MV-4-11 (cell line): Measurements from ENCODE around the gene GINS2.

Source experiments
- DNase-seq: peaks from one replicate; lab custom pipeline; 2025; lab: John Stamatoyannopoulos, UW

GINS2 gene

DNA sequence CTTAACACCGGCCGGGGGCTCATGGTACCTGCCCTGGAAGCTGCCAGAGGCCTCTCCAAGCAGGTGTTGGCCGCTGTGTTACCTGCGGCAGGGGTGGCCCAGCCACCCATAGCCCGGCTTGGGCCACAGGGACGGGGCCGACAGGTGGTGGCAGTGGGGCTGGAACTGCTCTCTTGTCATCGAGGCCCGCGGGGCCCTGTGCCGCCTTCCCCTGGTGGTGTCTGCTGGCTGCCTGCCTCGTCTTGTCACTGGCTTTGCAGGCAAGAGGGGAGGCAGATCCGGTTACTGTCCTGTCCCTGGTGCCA, 48.5 kb downstream of the GINS2 start:
- DNase-seq, result no peak

DNA sequence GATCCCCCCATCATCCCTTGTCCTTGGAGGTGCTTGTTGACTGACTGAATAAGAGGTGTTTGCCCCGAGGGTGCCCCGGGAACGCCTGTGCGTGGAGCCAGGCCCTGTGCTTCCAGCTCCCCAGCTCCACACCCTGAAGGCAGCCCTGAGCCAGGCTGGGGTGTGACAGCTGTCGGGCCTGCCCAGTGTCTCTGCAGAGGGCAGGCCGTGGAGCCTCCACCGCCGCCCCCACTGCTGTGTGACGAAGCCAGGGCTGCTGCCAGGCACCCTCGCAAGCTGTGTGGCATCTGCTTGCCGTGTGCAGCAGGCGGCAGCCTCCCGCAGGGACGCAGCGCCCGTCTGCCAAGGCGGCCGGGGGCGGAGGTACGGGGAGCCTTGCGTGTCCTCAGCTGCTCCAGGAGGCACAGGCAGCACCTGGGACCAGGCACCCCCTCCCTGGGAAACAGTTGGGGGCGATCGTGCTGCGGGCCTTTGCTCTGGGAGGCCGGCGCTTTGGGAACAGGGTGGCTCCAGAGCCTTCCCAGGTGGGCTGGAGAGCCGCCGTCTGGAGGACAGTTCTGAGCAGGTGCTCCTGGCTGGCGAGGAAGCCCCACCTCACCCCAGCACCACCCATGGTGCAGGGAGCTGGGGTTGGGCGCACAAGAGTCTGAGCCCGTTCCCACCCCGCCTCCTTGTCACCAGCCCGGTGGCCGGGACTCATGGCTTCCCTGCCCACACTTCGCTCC, 49.1 kb downstream of the GINS2 start:
- DNase-seq, result no peak

DNA sequence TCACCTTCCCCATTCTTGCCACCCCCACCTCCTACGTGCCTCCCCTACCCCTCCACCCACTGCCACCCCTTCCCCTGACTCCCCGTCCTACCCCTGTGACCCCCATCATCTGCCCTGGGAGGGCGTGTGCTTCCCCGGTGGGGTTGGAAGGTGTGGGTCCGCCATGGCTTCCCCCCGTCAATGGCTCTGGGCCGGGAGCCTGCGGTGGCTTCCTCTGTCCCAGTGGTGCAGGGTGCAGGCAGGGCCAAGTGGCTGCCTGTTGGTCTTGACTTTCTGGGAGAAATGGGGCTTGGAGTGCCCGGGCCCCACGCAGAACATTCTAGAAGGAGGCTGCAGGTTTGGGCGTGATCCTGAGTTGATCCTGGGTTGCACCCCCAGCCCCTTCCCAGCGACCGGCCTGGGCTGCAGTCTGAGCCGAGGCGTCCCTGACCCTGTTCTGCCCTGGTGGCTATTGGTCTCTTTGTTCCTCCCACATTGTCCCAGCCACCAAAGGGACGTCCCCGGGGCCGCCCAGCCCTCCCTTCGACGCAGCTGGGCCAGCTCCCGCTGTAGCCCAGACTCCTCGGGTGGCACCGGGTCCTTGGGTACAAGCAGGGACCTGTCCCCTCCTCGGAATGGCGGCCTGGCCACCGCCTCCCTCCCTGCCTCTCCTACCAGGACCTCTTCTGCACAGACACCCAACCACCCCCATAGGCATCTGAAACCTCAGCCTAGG, 49.9 kb downstream of the GINS2 start:
- DNase-seq, result no peak

DNA sequence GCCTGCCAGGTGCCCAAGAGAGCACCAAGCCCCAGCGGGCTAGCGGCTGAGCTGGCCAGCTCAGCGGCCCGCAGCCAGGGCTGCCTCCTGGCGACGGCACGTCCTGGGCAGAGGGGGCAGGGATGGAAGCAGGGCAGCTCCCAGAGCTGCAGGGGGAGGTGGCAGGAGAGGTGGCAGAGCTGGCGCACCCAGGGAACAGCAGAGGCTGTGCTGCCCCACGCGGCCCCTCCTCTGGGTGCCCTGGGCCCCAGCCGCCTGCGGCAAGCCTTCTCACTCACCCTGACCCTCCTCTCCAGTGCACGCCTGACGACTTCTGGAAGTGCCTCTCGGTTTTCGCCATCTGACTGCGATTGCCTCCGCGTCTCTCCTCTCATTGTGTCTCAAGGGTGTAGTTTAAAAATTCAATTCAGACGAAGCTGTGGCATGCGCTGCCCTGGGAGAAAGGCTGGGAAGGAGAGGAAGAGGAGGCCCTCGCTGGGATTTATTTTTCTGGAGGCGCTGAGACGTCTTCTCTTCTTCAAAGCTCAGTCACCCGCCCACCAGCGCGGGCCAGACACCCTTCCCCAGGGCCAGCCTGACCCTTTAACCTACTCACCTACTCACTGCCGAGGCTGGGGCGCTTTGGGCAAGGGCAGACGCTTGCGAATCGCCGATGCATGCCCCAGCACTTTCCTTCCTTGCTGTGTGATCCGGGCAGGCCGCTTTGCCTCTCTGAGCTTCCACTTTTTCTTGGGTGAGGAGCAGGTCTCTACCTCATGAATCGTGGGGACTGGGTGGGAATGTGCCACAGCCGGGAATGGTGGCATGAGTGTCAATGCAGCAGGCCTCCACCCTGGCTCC, 50.7 kb downstream of the GINS2 start:
- DNase-seq, result no peak

DNA sequence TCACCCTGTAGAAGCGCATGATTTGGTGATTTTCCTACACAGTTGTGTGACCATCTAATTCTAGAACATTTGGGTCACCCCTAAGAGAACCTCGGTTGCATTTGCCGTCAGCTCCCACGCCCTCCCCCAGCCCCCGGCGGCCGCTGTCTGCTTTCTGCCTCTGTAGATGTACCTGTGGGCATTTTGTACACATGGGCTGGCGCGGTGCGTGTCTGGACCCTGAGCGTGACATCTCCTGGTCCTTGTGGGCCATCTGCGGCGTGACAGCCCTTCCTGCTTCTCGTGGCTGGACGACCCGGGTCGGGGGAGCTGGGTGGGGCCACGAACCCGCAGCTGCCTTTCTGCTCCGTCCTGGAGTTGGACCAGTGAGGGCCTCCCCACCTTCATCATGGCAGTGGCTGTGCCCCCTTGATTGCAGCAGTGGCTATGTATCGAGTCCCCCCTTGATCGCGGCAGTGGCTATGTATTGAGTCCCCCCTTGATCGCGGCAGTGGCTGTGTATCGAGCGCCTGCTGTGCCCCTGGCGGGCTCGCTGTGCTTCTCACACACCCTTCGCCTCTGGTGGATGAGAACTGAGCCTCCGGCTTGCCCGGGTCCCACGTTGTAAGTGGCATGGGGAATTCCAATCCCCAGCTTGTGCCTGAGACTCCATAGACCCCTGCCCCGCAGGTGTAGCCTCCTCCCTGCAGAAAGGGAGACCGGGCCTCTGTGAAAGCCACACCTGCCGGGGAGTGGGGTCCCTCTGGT, 51.5 kb downstream of the GINS2 start:
- DNase-seq, result no peak

DNA sequence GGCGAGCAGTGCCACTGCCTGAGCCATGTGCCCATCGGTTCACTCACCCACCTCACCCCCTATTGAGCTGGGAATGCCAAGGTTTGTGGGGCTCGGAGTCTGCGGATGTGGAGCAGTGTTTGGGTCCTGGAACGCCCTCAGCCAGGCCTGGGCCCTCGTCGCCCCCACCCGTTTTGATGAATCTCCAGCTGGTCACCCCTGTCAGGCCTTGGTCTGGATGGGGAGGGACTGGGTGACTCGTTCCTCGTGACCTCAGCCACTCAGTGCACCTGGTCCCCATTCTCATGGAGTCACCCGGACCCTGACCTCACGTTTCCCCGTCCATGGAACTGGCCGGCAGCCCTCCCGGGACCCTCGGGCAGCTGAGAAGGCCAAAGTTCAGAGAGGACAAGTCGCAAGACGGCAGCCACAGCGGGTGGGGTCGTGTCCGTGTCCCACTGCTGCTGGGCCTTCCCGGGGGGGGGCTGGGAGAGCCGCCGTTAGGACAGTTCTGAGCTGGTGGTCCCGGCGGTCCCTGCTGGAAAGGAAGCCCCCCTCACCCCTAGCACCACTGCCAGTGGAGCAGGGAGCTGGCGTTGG, 52.4 kb downstream of the GINS2 start:
- DNase-seq, result no peak

DNA sequence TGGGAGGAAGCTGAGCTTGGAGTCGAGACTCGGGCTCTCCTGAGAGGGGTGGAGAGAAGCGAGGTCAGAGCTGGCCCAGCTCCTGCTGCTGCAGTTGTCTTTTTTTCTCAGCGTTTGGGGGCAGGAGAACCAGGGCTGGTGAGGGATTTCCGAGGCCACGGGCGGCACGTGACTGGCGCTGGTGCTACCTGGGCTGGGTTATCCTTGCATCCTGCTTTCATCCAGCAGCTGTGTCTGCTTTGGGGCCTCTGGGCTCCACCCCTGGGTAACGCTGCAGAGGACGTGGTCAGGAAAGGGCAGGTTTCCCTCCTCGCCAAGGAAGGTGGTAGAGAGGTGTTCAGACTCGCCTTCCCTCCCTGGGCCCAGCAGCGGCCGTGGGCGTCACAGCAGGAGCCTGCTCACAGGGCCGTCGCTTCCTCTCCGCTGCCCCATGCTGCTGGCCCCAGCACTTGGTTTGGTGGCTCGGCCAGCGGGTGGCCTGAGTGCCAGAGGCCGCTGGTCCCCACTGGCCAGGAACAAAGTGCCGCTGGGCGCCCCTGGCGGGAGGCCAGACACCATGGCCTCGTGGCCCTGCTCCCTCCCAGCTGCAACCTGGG, 53.1 kb downstream of the GINS2 start:
- no peak for DNase-seq

DNA sequence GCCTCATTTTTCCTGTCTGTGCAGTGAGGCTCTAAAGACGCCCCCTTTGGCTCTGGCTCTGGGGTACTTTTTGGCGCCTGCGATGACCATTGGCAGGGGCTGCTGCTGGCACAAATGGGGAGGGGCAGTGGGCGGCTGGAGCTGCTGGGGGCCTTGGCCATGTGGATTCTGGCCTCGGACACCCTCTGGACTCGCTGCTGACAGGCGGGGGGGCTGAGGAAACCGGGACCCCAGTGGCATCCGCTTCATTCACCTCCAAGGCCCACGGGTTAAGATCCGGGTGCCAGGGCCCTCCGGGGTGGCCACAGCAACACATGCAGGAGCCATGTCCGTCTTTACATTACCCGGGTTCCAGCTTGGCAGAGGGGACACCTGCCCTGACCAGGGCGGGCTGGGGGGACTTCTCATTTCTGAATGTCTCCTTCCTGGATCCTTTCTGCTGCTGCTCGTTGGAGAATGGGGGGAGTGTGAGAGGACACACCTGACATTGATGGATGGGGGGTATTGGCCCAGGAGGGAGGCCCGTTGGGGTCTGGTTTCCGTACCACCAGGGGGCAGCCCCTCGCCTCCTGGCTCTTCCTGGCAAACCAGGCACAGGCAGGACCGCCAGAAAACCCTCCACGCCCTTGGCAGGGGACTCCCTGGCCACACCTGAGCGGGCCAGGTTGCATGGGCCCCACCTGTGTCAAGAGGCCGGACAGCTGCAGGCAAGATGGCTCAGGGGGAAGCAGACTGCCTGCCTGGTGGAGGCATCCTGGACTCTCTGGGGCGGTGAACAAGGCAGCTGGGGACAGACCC, 53.8 kb downstream of the GINS2 start:
- DNase-seq, result no peak

DNA sequence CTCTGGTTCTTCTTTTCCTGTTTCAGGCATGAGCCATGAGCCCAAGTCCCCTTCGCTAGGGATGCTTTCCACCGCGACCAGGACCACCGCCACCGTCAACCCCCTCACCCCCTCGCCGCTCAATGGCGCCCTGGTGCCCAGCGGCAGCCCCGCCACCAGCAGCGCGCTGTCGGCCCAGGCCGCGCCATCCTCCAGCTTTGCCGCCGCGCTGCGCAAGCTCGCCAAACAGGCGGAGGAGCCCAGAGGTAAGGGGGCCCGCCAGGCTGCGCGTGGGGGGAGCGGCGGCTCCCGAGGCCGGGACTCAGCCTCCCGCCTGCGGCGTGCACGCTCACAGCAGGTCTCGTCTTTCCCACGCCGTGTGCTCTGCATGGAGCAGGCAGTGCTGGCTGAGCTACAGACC, 54.9 kb downstream of the GINS2 start:
- DNase-seq, result no peak

DNA sequence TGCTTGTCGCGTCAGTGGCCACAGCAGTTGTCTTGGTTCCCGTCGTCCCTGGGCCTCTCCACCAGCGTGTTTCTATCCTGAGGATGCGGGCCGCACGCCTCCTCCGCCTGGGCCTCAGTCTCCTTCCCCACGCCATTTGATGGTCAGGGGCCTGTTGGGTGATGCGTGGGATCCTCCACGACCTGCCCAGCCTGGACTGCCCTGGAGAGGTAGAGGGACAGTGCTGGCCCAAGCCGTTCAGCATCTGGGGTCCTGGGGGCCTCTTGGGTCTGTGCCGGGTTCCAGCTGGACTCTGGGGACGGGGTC, 55.4 kb downstream of the GINS2 start:
- no peak for DNase-seq

DNA sequence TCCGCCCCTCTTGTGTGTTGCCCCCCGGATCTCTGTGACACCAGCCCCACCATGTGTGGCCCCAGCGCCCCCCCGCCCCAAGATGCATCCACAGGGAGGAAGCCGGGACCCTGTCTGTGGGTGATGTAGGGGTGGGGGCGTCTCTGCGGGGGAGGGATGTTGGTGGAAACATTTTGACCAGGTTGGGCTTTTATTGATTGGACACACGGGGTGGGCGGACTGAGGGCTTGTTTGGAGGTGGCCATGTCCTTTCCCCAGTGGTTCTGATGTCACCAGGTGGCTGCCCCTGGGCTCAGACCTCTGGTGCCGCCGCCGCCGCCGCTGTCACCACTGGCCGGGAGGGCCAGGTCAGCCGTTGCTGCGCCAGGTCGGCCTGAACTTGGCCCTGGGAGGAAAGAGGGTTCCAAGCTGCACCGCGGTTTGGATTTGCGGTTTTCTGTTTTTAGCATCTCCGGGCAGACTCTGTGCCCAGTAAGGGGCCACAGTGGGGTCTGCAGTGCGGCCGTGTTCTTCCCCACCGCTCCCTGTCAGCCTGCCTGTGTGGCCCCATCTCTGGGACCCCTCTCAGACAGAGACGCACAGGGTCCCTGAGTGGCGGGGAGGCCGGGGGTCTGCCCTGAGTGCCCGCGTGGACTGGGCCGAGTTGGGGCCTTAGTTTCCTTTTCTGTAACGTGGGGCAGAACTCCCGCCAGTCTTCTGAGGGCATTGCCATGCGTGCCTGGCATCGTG, 55.9 kb downstream of the GINS2 start:
- no peak for DNase-seq

DNA sequence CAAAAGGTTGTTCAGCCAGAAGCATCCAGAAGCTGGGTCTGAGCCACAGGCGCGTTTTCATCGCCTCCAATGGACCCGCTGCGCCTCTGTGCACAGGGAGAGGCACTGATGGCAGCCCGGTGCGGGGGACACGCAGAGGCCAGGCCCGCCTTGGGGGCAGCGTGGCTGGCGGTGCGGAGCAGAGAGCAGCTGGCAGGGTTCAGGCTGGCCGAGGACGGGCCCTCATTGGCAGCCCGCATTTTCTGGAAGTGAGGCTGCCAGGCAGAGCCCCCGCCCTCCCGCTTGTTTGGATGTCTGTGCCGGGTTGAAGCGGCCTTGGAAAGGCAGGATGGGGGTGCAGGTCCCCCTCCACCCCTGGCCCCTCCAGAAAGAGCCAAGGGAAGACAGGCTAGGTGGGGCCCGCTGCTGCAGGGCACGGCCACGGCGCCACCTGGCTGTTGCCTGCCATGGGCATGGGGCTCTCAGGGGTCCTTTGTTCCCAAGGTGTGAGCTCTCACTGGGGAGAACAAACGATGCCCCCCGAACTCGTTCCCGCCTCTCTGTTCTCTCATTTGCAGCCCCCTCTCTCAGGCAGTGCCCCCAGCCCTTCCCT, 56.9 kb downstream of the GINS2 start:
- DNase-seq, result no peak

DNA sequence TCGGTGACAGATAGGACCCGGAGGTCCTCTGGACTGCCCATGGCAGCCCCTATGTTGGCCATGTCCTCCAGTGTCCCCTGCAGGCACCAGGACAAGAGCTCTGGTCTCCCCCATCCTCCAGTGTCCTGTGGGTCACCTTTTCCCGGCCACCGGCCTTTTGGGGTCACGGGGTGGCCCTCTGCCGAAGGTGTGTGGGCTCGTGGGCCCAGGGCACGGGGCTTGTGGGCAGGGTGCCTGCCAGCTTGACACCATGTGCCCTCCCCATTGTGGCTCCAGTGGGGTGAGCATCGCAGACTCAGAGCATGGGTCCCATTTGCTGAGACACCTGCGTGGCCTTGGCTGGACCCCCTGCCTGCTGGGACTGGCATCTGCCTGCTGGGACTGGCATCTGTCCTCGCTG, 57.5 kb downstream of the GINS2 start:
- no peak for DNase-seq

DNA sequence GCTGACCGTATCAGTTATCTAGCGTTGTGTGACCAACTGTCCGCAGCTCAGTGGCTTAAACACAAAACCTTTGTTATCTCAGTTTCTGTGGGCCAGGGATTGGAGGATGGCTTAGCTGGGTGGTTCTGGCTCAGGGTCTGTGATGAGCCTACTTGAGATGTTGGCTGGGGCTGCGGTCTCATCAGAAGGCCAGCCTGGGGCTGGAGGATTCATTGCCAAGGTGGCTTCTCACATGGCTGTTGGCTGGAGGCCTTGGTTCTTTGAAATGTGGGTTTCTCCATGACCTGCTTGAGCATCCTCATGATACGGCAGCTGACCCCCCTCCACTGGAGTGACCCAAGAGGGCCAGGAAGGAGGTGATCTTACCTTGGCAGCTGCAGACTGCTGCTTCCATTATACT, 58.9 kb downstream of the GINS2 start:
- no peak for DNase-seq

DNA sequence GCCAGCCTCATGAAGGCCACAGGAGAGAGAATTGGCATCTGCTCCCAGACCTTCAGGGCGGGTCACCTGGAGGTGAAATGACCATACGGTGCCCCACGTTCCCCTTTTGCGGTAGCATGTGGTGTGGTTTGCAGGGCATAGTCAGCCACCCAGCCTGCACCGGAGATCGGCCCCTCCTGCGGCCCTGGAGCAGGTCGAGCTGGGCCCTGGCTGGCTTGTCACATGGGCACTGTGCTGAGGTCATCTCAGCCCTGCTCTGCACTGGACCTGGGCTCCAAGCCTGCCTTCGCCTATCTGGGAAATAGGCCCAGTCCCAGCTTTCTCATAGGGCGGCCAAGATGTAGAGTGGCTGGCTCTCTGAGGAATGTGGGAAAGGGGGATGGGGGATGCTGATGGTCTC, 59.4 kb downstream of the GINS2 start:
- DNase-seq, result no peak

DNA sequence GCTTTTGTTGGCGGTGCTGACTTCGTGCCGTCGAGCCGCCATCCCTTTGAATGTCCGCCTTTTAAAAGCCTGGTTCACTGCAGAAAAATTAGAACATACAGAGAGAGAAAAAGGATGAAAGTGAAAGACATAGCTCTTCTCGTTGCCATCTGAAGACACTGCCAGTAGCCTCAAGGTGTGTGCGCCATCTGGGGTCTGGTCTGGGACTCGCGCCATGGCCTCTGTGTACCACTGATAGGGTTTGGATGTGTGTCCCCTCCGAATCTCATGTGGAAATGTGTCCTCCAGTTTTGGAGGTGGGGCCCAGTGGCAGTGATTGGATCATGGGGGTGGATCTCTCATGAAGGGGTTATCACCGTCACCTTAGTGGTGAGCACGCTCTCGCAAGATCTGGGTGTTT, 60.1 kb downstream of the GINS2 start:
- no peak for DNase-seq

DNA sequence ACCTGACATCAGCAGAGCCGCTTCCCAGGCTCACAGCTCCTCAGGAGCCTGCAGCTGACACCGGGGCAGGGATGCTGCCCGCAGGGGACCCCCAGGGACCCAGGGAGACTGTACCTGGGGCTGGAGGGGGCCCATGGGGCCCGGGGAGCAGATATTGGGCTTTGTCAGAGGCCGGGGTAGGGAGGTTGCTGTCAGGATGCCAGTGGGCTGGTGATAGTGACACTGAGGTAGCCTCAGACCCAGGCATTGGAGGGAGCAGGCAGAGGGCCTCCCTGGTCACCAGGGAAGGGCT, 60.5 kb downstream of the GINS2 start:
- no peak for DNase-seq

DNA sequence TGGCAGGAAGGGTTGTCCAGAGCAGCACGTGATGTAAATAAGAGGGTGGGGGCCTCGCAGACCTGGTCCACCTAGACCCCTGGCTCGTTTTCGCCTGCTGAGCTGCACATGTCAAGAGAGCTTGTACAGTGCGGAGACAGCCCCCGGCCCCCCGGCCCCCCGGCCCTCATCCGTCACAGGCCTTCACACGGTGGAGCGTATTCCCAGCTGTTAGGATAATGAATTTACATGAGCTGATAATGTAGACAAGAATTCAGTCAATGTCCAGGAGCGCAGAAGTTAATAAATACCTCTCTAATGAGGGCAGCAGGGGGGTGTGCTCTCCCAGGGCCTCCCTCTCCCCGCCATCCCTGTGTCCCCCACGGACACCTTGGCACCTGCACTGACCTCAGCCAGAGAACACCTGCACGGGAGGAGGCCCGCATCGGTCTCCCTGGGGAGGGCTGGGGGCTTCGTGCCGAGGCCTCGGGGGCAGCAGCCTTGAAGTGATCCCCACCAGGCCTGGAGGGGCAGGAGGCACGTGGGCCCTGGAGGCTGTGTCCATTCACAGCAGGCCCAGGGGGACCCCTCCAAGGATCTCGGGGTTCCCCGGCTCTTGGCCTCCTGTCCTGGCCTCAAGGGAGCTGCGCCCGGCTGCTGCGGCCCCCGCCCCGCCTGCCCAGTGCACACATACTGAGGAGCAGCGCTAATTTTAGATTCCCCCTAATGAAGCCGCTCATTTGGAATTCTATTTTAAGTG, 61.1 kb downstream of the GINS2 start:
- no peak for DNase-seq

DNA sequence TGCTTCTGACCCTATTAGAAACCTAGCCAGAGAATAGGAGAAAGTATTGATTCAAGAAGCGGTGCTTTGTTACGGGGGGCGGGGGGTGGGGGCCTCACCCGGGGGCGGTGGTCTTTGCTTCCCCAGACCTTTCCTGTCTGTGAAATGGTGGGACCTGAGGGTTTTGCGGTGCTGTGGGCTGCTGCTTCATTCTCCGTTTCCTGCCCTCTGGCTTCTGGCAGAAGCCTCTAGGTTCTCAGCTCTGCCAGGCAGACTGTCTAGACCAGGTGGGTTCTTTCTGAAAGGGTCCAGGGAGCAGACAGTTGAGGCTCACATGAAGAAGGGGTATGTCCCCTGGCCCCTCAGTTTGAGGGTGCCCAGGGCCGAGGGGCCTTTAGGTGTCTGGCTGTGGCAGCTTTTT, 61.7 kb downstream of the GINS2 start:
- no peak for DNase-seq
